Endothelial cell of umbilical vein (primary cell): Measurements from ENCODE around the gene ITGA2.

Experiments
- CTCF ChIP-seq, 2 donors: IDR thresholded peaks; 1 replicate in 1 of 2; 2 replicates in 1 of 2; pipeline ENCODE4 v1.5.1; 2011; ENCODE audit warnings: low read length in 2 of 2, mild to moderate bottlenecking in 2 of 2, moderate library complexity in 2 of 2, control low read depth in 1 of 2, inconsistent platforms in 1 of 2, low read depth in 1 of 2; ENCODE audit not compliant: insufficient read depth in 1 of 2; ENCODE audit errors: extremely low read depth in 1 of 2
- TF ChIP-seq, protein P1 (sequence below): IDR thresholded peaks from 2 replicates; pipeline ENCODE4 v1.6.1; 2011; ENCODE audit not compliant: insufficient read depth, insufficient read length

- TF ChIP-seq CTCF (IDR thresholded peaks at IDR 0.05; ENCODE audit: extremely low read depth in 1 of 2, insufficient read depth in 1 of 2, low read depth in 1 of 2, low read length in 2 of 2) = no peak
- TF ChIP-seq, protein P1, sequence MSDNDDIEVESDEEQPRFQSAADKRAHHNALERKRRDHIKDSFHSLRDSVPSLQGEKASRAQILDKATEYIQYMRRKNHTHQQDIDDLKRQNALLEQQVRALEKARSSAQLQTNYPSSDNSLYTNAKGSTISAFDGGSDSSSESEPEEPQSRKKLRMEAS = no peak
Measured at GRCh38 chr5:52983731-52984636, 5.2 kb upstream of the ITGA2 start.
